HG03460 (cell line): ENCODE results near the gene LRIT3.
"Not testable (repeated sequence)": the region's sequence is repeated elsewhere in the genome, so short reads cannot be mapped to it uniquely, and the experiment has no call there.

Source experiments
- ATAC-seq: cut with Tn5 transposase; IDR thresholded peaks from one replicate; pipeline ENCODE4 v1.9.1; 2021; ENCODE audit not compliant: unreplicated experiment

The LRIT3 gene

DNA sequence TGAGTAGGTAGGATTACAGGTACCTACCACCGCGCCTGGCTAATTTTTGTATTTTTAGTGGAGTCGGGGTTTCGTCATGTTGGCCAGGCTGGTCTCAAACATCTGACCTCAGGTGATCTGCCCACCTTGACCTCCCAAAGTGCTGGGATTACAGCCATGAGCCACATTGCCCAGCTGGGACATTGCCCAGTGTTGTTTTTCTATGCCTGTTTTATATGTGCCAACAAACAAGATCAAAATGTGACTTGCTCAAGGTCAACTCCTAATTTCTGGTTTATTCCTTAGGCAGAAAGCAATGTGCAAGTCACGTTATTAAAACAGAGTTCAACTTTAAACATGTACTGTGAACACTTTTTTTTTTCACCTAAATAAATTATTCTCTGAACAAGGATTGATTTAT is 2.7 kb downstream of the LRIT3 start:
- no peak for ATAC-seq

DNA sequence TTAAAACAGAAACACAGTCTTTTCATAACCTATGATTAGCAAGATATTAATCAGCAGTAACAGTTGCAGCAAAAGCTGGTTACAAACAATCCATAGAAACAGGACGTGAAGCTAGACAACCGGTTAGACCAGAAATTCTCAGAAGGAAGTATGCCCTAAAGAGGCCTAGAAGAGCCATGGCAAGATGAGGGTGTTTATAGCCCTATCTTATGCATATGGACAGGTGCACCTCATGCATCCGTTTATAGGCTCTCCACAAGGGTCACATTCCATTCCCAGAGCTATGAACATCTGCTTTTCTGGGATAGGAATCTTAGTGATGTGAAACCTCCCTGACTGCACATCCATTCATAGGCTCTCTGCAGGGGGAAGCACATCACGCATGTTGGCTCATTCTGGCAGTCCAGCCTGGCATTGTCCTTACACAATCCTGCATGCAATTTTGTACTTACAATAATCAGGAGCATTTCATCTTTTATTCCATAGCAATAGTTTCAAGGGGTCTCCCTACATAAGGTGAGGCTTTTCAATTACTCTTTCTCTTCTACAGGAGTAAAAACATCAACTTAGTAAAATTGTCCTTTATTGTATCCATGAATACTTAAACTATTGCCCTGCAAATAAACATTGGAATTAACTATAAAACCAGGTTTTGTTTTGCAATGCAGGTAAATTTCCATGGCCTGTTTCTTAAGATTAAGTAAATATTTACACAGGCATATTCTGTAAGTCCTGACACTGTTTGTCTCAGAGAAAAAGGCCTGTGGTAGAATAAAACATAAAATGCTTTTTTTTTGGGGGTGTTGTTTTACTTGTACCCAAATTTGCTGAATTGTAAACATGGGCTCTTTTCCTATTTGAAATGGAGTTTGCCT is 11.8 kb downstream of the LRIT3 start:
- not testable (repeated sequence) for ATAC-seq

DNA sequence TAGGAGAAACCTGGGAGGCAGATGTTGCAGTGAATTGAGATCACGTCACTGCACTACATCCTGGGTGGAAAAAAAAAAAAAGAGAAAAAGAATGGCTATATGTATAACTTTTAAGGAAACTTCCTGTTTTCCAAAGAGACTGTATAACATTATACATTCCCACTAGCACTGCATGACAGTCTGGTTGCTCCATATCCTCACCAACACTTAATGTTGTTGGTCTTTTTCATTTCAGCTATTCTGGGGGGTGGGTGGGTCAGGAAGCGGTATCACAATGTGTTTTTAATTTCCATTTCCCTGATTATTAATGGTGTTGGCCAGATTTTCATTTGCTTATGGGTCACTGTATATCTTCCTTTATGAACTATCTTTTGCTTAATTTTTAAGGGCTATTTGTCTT is 13.4 kb downstream of the LRIT3 start:
- no peak for ATAC-seq

DNA sequence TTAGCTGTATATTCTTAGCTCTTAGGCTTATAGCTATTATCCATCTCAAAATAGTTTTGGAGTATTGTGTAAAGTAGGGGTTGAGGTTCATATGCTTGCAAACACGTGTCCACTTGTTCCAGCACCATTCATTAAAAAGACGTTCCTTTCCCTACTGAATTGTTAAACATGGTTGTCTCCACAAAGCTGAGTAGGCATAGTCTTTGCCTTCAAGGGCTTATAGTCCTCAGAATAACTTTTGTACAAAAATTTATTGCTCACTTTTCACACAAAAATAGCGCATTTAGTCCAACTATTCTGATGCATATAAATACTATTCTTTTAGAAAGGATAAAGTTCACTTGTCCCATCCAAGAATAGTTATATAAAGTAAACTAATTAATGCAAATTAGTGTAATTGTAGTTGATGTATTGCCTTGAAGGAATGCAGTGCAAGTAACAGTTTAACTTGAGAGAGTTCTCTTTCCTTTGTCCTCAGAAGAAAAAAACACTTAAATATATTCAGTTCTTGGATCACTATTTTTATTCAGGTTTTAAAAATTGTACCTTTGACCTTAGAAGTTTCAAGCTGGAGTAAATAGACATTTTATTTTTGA is 14.1 kb downstream of the LRIT3 start:
- no peak for ATAC-seq

DNA sequence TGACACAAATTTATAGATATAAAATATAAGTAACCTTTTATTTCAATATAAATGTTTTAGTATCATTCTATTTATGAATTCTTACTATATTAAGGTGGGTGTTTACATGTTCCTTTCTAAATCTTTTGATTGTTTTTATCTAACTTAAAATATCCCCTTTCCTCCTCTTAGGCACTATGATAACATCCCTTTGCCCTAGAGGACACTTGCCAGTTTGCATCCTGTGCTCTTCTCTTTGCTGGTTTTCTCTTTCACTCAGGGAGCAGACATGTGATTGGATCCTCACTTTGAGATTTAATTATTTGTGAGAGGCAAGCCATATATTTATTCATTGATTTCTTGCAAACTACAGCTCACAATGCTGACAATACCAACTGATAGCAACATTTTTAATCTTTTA is 16.2 kb downstream of the LRIT3 start:
- no peak for ATAC-seq

DNA sequence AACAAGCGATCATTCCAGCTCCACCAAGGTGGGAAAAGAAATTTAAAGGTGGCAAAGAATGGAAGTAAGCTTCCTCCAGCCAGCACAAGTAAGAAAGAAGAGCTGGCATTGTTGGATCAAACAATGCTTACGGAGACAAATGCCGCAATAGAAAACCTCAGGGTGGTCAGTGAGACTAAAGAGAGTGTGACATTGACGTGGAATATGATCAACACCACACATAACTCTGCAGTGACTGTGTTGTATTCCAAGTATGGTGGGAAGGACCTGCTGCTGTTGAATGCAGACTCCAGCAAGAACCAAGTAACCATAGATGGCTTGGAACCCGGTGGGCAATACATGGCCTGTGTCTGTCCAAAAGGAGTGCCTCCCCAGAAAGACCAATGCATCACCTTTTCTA is 22.2 kb downstream of the LRIT3 start:
- no peak for ATAC-seq

DNA sequence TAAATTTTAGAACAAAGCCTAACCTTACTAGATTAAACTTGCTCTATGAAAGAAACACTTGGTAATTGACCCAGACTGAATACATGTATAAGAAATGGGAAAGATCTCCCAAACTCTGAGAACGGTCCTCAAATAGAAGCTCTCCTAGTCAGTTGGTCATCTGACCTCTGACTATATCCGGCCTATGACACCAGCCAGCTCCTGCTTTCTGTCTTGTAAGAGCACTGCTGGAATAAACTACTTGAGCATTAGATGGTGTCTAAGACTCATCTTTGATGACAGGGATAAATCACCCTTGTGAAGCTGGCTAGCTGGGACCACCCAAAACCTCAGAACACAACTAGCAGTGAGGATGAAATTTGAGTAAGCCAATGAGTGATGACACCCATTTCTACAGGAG is 24.2 kb downstream of the LRIT3 start:
- no peak for ATAC-seq

DNA sequence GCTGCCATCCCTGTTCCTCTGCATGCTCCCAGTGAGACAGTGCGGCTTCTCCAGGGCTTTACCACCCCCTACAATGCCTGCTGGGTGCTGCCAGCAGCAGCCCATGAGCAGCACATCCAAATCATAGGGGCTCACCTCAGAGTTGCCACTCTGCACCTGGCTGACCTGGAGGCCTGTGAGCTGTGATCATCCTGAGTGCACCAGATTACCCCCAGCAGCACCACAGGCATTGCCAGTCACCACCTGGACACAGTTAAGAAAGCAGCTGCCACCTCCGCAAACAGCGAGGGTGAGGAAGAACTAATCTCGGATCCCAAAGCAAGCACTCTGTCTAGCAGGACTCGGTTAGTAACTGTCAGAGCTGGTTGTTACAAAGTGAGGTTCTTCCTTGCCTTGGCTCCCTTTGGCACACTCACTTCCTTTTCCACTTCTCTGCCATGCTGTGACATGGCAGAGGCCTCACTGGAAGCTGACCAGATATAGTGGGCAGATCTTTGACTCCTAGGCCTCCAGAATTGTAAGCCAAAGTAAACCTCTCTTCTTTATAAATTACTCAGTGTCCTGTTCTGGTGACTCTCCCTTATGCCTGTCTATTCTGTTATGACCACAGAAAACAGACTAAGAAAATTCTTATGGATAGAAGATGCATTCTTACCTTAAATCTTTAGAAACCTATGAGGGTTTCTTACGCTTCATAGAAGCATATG is 25.2 kb downstream of the LRIT3 start:
- no peak for ATAC-seq

DNA sequence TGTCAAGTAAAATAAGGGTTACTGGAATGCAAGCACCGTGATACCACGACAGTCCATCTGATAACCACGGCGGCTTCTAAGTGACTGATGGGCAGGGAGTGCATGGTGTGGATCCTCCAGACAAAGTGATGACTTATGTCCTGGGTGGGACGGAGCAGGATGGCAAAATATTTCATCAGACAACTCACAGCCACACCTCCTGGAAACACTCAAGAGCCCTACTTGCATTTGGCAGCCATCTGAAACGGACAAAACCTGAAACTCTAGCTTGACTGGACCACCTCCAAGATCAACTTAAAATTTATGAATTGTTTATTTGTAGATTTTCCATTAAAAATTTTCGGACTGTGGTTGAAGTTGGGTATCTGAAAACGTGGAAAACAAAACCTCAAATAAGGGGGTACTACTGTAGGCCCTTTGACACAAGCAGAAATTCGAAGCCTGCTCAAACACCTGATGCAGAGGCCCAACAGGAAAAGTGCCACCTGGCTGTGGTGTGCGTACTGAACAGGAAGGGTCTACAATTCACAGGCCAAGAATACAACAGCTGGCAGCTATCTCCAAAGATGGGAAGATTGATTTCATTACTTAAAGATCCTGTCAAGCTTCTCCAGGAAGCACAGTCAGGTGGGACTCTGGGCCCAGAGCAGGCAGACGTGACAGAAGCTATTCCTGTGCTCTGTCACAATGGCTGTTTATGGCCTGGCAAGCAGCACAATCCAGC is 26.0 kb downstream of the LRIT3 start:
- no peak for ATAC-seq

DNA sequence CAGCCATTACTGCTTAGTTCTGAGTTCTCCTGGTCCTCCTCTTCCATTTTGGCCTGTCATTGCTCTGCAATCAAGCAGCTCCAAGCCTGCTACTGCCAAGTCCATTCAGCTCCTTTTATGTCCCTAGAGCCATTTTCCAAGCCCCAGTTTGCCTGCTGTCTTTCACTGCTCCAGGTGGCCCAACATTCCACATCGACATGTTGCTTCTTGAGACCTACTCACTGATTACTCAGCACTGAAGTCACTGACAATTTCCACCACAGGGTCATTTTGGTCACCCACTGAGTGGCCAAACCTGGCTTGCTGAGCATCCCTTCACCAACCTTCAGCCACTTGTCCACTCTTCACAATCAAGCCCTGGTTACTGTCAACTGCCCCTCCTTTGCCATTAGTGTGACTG is 27.2 kb downstream of the LRIT3 start:
- no peak for ATAC-seq

DNA sequence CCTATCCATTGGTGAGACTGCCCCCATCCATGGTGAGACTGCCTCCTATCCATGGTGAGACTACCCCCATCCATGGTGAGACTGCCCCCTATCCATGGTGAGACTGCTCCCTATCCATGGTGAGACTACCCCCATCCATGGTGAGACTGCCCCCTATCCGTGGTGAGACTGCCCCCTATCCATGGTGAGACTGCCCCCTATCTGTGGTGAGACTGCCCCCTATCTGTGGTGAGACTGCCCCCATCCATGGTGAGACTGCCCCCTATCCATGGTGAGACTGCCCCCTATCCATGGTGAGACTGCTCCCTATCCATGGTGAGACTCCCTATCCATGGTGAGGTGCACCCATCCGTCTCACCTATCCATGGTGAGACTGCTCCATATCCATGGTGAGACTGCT is 27.6 kb downstream of the LRIT3 start:
- ATAC-seq: not testable (repeated sequence)

DNA sequence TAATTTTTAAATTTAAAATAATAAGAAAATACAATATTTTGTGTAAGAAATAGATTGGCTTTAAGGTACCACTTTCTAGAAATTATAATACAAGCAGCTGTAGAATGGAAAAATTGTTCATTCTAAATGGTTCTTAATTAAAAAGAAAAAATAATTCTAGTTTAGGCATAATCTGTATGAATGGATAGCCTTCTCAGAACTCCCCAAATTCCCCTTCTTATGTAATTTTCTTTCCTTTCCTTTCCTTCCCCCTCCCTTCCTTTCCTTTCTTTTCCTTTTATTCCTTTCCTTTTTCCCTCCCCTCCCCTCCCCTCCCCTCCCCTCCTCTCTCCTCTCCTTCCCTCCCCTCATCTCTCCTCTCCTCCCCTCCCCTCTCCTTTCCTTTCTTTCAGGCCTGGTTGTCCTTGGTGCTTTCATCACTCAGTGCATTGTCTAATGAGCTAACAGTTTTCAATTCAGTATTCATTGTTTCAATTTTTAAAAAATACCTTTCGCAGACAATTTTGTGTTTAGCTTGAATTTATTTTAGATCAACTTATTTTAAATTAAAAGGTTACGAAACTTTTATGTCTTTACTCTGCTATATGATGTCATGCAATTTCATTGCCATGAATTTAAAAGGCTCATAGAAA is 28.8 kb downstream of the LRIT3 start:
- ATAC-seq: no peak

DNA sequence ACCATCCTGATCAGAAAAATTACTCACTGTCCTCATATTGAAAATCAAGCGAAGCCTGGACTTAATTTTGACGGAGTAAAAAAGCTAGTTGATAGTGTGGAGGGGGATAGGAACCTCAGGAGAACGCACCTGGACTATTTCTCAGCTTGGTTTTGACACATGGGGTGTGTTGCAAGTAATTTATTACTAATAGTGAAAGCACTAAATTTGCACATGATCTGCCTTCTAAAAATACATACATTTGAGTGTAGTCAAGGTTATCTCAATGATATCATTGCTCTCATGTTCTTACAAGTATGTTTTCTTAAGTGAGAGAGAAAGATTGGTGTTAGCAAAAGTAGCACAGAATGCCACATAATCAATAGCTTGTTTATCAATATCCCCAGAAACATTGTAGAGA is 29.5 kb downstream of the LRIT3 start:
- peak; percentile 86 for ATAC-seq

DNA sequence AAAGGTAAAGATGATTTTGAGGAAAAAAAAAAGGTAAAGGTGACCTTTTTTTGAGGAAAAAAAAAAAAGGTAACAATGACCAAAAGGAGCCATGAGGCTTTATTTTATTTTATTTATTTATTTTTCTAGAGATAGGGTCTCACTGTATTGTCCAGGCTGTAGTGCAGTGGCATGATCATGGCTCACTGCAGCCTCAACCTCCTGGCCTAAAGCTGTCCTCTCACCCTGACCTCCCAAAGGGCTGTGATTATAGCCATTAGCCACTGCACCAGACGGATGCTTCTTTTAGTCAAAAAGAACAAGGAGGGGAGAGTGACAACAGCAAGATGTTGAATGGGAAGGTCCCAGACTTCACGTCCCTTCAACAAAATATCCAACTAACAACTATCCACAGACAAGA is 30.4 kb downstream of the LRIT3 start:
- no peak for ATAC-seq

DNA sequence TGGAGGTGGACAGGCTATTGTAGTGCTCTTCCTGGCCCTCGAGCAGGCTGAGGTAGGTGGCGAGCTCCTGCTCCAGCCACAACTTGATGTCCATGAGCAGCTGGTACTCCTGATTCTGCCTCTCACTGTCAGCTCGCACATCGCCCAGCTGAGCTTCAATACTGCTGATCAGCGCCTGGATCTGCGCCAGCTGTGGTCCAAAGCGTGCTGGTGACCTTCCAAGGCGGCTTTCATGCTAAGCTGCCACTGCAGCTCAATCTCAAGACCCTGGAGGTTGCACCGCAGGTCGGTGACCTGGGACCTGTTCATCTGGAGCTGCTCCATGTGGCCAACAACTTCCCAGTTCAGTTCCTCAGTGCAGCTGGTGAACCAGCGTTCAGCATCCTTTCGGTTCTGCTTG is 31.2 kb downstream of the LRIT3 start:
- ATAC-seq: no peak

DNA sequence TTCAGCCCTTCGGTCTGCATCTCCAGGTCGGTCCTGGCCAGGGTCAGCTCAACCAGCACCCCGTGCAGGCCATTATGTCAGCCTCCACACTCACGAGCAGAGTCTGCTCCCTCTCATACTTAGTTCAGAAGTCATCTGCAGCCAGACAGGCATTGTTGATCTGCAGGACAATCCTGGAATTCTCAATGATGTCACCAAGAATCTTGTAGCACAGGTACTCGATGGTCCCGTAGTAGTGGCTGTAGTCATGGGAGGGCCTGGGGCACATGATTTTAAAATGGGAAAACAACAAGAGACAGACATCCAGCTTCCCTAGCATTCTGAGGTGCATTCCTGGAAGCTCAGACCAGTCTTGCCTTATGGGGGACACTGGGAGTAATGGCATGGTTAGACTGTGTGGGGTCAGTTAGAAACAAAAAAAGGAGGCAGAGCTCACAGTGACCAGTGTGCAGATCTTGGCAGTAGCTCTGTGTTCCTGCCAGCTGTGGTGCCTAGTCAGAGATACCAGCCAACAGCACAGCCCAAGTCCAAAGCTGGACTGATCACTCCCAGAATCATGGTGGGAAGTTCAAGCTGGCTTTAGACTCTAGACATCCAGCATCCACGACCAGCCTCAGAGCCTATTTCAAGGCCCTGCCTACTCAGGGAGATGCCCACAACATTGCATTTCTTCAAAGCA is 31.9 kb downstream of the LRIT3 start:
- no peak for ATAC-seq

DNA sequence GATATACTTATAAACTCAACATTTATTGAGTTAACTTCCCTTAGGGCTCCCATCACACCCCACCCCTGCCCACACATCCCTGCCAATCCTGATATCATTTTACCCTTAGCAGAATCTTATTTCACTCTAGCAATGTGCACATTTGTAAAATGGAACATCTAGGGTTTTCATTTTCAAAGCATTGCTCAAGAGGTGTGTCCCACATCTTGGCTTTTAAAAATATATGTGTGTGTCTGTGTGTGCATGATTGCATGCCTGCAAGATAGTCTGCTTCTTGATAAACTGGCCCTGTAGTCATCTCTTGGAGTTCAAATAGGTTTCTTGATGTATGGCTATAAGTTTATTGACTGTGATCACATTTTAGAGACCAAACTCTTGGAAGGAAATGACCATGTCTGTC is 38.4 kb downstream of the LRIT3 start:
- ATAC-seq: no peak

DNA sequence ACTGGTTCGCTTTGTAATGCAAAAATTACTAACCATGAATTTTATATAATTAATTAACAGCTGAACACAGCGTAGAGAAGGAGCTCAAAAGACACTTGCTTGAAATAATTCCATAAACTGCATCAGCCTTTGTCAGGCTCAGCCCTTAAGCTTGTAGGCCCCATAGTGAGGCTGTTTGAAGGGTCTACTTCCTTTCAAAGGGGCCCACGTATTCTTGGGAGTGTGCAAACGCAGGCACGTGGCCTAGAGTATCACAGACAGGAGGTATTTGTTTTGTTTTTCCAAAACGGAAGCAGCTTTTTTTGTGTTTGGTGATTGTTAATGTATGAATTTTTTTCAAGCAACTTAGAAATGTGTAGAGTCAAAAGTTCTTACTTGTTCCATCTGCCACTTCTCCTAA is 39.2 kb downstream of the LRIT3 start:
- no peak for ATAC-seq

DNA sequence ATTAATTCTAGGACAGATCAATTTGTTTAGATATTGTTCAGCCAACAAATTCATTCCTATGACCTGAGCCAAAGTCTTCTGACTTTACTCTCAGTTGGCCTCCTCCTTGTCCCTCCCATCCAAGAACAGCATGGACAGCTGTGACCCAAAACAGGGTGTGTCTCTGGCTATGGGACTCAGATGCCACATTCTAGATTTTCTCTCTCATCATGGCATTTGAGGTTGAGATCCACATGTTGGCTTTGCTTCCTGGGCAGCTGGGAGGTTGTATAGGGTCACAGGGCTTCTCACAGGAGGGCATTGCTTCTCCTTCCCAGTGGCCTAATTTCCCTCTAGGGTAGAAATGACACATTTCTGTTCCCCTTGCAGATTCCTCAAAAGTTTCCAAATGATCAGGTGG is 42.2 kb downstream of the LRIT3 start:
- no peak for ATAC-seq

DNA sequence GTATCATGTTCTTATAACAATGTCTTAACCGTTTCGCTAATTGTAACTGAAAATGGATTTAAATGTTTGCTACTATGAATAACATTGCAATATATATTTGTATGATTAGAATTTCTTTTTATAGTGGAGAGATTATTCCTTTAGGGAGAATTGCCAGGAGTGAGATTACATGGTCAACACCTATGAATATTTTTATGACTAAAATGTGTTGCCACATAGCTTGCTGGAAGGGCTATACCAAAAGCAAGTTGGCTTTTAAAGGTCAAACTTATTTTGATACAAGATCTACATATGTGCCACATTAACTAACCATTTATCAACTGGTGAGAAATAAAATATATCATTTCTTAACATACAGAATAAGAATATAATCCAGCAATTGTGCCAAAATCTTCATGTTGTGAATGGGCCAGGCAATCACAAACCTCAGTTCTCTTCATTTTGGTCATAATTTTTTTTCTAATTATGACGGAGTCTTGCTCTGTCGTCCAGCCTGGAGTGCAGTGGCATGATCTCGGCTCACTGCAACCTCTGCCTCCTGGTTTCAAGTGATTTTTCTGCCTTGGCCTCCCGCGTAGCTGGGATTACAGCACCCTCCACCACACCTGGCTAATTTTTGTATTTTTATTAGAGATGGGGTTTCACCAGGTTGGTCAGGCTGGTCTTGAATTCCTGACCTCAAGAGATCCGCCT is 54.8 kb downstream of the LRIT3 start:
- no peak for ATAC-seq
